Right forelimb (tissue), 1 donor: ENCODE measurements around the gene XRCC5.

Experiments
- DNase-seq: peaks from one replicate; pipeline ENCODE4 v3.0.0-alpha.2; 2018

The XRCC5 gene

GRCh38 chr2:216160786-216161185, 51.6 kb downstream of the XRCC5 start:
- DNase-seq: no peak

- DNase-seq: no peak
Measured at GRCh38 chr2:216161967-216162366, 52.8 kb downstream of the XRCC5 start.

GRCh38 chr2:216163518-216163917, 54.4 kb downstream of the XRCC5 start:
- no peak for DNase-seq

GRCh38 chr2:216164087-216164486, 54.9 kb downstream of the XRCC5 start:
- DNase-seq: no peak

GRCh38 chr2:216164576-216164975, 55.4 kb downstream of the XRCC5 start:
- no peak for DNase-seq

GRCh38 chr2:216165711-216166110, 56.6 kb downstream of the XRCC5 start:
- DNase-seq: no peak

GRCh38 chr2:216169087-216169486, 59.9 kb downstream of the XRCC5 start:
- no peak for DNase-seq

GRCh38 chr2:216170076-216170763, 61.1 kb downstream of the XRCC5 start:
- DNase-seq: no peak

GRCh38 chr2:216171011-216171410, 61.9 kb downstream of the XRCC5 start:
- DNase-seq: no peak

- DNase-seq: no peak
Measured at GRCh38 chr2:216172493-216172892, 63.3 kb downstream of the XRCC5 start.

GRCh38 chr2:216179015-216179414, 69.9 kb downstream of the XRCC5 start:
- no peak for DNase-seq

- no peak for DNase-seq
Measured at GRCh38 chr2:216181351-216181750, 72.2 kb downstream of the XRCC5 start.

- DNase-seq: no peak
Measured at GRCh38 chr2:216181953-216182461, 72.9 kb downstream of the XRCC5 start.

GRCh38 chr2:216183462-216183861, 74.3 kb downstream of the XRCC5 start:
- no peak for DNase-seq

GRCh38 chr2:216188559-216188850, 79.4 kb downstream of the XRCC5 start:
- DNase-seq: no peak

GRCh38 chr2:216188956-216189355, 79.8 kb downstream of the XRCC5 start:
- DNase-seq: no peak

- no peak for DNase-seq
Measured at GRCh38 chr2:216189410-216189809, 80.3 kb downstream of the XRCC5 start.

GRCh38 chr2:216192181-216192580, 83.0 kb downstream of the XRCC5 start:
- no peak for DNase-seq

- DNase-seq: no peak
Measured at GRCh38 chr2:216192931-216193330, 83.8 kb downstream of the XRCC5 start.

- no peak for DNase-seq
Measured at GRCh38 chr2:216194013-216194412, 84.9 kb downstream of the XRCC5 start.

GRCh38 chr2:216194561-216194960, 85.4 kb downstream of the XRCC5 start:
- no peak for DNase-seq

GRCh38 chr2:216195565-216196029, 86.4 kb downstream of the XRCC5 start:
- no peak for DNase-seq

- DNase-seq: no peak
Measured at GRCh38 chr2:216201692-216202306, 92.7 kb downstream of the XRCC5 start.

- DNase-seq: no peak
Measured at GRCh38 chr2:216202626-216203250, 93.6 kb downstream of the XRCC5 start.
